ENCODE measurements around the gene TAF10.

The TAF10 gene

DNA sequence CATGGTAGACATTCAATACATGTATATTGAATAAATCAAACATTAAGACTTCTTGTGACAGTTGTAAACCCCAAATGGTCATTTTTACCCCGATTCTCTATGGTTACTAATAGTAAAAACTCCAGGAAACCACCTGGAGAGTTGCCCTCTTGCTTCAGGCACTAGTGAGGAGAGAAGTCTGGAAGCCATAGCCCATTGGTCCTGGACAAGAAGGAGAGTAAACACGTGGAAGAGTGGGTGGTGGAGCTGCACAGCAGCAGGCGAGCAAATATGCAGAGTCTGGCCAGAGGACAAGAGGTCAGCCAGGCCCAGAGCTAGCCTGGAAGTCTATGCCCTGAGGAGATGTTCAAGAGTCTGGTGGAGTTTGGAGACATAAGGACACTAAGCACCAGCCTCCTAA lies 25.9 kb upstream of the TAF10 start:
- no peak for TF ChIP-seq Cebpa-rat (IDR thresholded peaks at IDR 0.05)
- H4K20me1 ChIP-seq, result peaks cover 0 to 29% (median 0%) of the 10 kb centered on the region in 11 experiments; a peak in 2 of 22 replicates
- peak overlapping the region in 1 of 11 experiments; percentile 92; a peak in 1 of 22 replicates for H3K27ac ChIP-seq
- H3K4me3 ChIP-seq, result no peak overlapping the region
- peak overlapping the region in 2 of 11 experiments; percentile 1 to 11; a peak in 3 of 22 replicates for H3K4me2 ChIP-seq
- H3K36me3 ChIP-seq, result peaks cover 0 to 55% (median 34%) of the 10 kb centered on the region in 11 experiments; a peak in 15 of 22 replicates
- H3K4me1 ChIP-seq, result peaks cover 28 to 69% (median 51%) of the 10 kb centered on the region in 10 experiments
- H3K9ac ChIP-seq, result no peak overlapping the region
- H3K9me3 ChIP-seq (replicated peaks in 1 of 11), result no peaks in the 10 kb centered on the region
- no peaks in the 10 kb centered on the region for H3K27me3 ChIP-seq

DNA sequence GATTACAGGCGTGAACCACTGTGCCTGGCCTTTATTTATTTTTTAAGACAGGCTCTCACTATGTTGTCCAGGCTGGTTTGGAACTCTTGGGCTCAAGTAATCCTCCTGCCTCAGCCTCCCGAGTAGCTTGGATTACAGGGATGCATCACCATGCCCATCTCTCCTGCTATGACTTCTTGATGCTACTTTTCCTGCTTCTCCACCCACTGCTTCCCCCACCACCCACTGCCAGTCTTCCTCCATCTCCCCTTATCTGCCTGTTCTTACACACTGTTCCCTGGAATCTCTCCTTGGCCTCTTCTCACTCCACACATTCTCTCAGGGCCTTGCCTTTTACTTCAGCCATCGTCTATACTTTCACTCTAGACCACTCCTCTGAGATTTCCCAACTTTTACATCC lies 24.5 kb upstream of the TAF10 start:
- H3K9ac ChIP-seq, result peak overlapping the region in 6 of 11 experiments; percentile 62 to 80 (median 74); a peak in 9 of 22 replicates
- peak overlapping the region; percentile 61 to 89 (median 75); a peak in 21 of 22 replicates for H3K4me2 ChIP-seq
- no peaks in the 10 kb centered on the region for H3K9me3 ChIP-seq (replicated peaks in 1 of 11)
- H3K4me3 ChIP-seq, result no peak overlapping the region
- no peak for TF ChIP-seq Cebpa-rat (IDR thresholded peaks at IDR 0.05)
- peaks cover 28 to 66% (median 48%) of the 10 kb centered on the region in 10 experiments for H3K4me1 ChIP-seq
- no peaks in the 10 kb centered on the region for H3K27me3 ChIP-seq
- peaks cover 0 to 27% (median 0%) of the 10 kb centered on the region in 11 experiments; a peak in 2 of 22 replicates for H4K20me1 ChIP-seq
- peak overlapping the region in 9 of 11 experiments; percentile 52 to 93 (median 89); a peak in 17 of 22 replicates for H3K27ac ChIP-seq
- H3K36me3 ChIP-seq, result peaks cover 0 to 66% (median 48%) of the 10 kb centered on the region in 11 experiments; a peak in 17 of 22 replicates

- H3K4me3 ChIP-seq, result peak overlapping the region in 2 of 10 experiments; percentile 9 to 10; a peak in 1 of 20 replicates
- TF ChIP-seq Cebpa-rat (IDR thresholded peaks at IDR 0.05), result peak in 2 of 11 experiments; percentile 11 to 46; a peak in 1 of 22 replicates
- H3K27ac ChIP-seq, result peak overlapping the region; percentile 44 to 93 (median 81); a peak in 21 of 22 replicates
- peaks cover 0 to 66% (median 51%) of the 10 kb centered on the region in 11 experiments; a peak in 20 of 22 replicates for H3K36me3 ChIP-seq
- peaks cover 0 to 15% (median 0%) of the 10 kb centered on the region in 11 experiments; a peak in 2 of 22 replicates for H4K20me1 ChIP-seq
- H3K4me2 ChIP-seq, result peak overlapping the region; percentile 61 to 89 (median 75)
- peak overlapping the region; percentile 22 to 80 (median 66); a peak in 21 of 22 replicates for H3K9ac ChIP-seq
- H3K9me3 ChIP-seq (replicated peaks in 1 of 11), result no peaks in the 10 kb centered on the region
- H3K4me1 ChIP-seq, result peaks cover 28 to 66% (median 48%) of the 10 kb centered on the region in 10 experiments
- no peaks in the 10 kb centered on the region for H3K27me3 ChIP-seq
Observed at GRCh38 chr11:6635082-6635932, 23.3 kb upstream of the TAF10 start.

DNA sequence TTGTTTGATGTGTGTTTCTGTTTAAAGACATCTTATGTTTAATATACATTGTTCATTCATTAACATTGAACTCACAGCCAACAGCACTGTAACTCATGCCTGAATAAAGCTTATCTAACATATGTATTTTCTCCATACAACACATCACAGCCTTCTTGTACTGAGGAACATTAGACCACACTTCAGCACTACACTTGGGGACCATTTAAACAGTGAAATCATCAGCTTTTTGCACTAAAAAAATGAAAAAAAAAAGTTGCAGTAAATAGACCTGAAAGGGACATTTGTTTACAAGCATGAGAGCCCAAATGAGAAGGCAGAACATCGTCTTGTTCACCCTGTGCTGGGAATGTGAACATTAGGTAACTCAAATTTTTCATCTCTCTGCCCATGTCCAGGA lies 22.5 kb upstream of the TAF10 start:
- H3K4me1 ChIP-seq, result peaks cover 23 to 60% (median 42%) of the 10 kb centered on the region in 10 experiments
- peaks cover 5 to 66% (median 51%) of the 10 kb centered on the region in 11 experiments; a peak in 20 of 22 replicates for H3K36me3 ChIP-seq
- no peaks in the 10 kb centered on the region for H3K27me3 ChIP-seq
- peak overlapping the region in 6 of 11 experiments; percentile 62 to 80 (median 74); a peak in 10 of 22 replicates for H3K9ac ChIP-seq
- no peak overlapping the region for H3K4me3 ChIP-seq
- H4K20me1 ChIP-seq, result peaks cover 0 to 8% (median 0%) of the 10 kb centered on the region in 11 experiments; a peak in 2 of 22 replicates
- peak overlapping the region in 7 of 11 experiments; percentile 61 to 89 (median 76); a peak in 14 of 22 replicates for H3K4me2 ChIP-seq
- H3K9me3 ChIP-seq (replicated peaks in 1 of 11), result no peaks in the 10 kb centered on the region
- TF ChIP-seq Cebpa-rat (IDR thresholded peaks at IDR 0.05), result no peak
- peak overlapping the region in 9 of 11 experiments; percentile 52 to 93 (median 89); a peak in 16 of 22 replicates for H3K27ac ChIP-seq

GRCh38 chr11:6633422-6634408 lies 21.7 kb upstream of the TAF10 start:
- peak overlapping the region in 5 of 11 experiments; percentile 3 to 81 (median 75); a peak in 8 of 22 replicates for H3K4me2 ChIP-seq
- H4K20me1 ChIP-seq, result peaks cover 0 to 5% (median 0%) of the 10 kb centered on the region in 11 experiments; a peak in 2 of 22 replicates
- peaks cover 7 to 66% (median 55%) of the 10 kb centered on the region in 11 experiments; a peak in 20 of 22 replicates for H3K36me3 ChIP-seq
- H3K27ac ChIP-seq, result peak overlapping the region in 7 of 11 experiments; percentile 79 to 93 (median 90); a peak in 14 of 22 replicates
- H3K4me3 ChIP-seq, result no peak overlapping the region
- H3K9me3 ChIP-seq (replicated peaks in 1 of 11), result no peaks in the 10 kb centered on the region
- H3K9ac ChIP-seq, result no peak overlapping the region
- H3K4me1 ChIP-seq, result peaks cover 18 to 51% (median 36%) of the 10 kb centered on the region in 10 experiments
- TF ChIP-seq Cebpa-rat (IDR thresholded peaks at IDR 0.05), result no peak
- H3K27me3 ChIP-seq, result no peaks in the 10 kb centered on the region

- Histone ChIP-seq H3K9me3 (replicated peaks in 1 of 11) (no peaks in the 10 kb centered on the region), H3K4me2 (no peak overlapping the region), H3K9ac (no peak overlapping the region), H4K20me1 (peaks cover 0 to 5% (median 0%) of the 10 kb centered on the region in 11 experiments; a peak in 2 of 22 replicates), H3K27me3 (no peaks in the 10 kb centered on the region), H3K36me3 (peaks cover 7 to 68% (median 59%) of the 10 kb centered on the region in 11 experiments; a peak in 20 of 22 replicates), H3K4me3 (no peak overlapping the region), H3K27ac (peak overlapping the region in 3 of 11 experiments; percentile 81 to 93 (median 92); a peak in 5 of 22 replicates), H3K4me1 (peaks cover 18 to 44% (median 34%) of the 10 kb centered on the region in 10 experiments)
- TF ChIP-seq Cebpa-rat (IDR thresholded peaks at IDR 0.05), result no peak
Observed at GRCh38 chr11:6632116-6633073, 20.4 kb upstream of the TAF10 start.

- peaks cover 0 to 4% (median 0%) of the 10 kb centered on the region in 11 experiments; a peak in 3 of 22 replicates for H4K20me1 ChIP-seq
- H3K4me1 ChIP-seq, result peaks cover 15 to 37% (median 26%) of the 10 kb centered on the region in 10 experiments
- no peak overlapping the region for H3K4me2 ChIP-seq
- no peak overlapping the region for H3K27ac ChIP-seq
- H3K36me3 ChIP-seq, result peaks cover 7 to 78% (median 69%) of the 10 kb centered on the region in 11 experiments; a peak in 20 of 22 replicates
- no peak overlapping the region for H3K4me3 ChIP-seq
- no peaks in the 10 kb centered on the region for H3K27me3 ChIP-seq
- no peak overlapping the region for H3K9ac ChIP-seq
- TF ChIP-seq Cebpa-rat (IDR thresholded peaks at IDR 0.05), result no peak
- H3K9me3 ChIP-seq (replicated peaks in 1 of 11), result no peaks in the 10 kb centered on the region
Observed at GRCh38 chr11:6631361-6631890, 19.4 kb upstream of the TAF10 start.
